GM19239 (cell line): Measurements from ENCODE around the gene ASAP2.

Experiments used
- DNase-seq: peaks from one replicate; pipeline ENCODE4 v3.0.0; 2011; ENCODE audit warnings: low spot score; ENCODE audit not compliant: insufficient read length
- FAIRE-seq: peaks from 2 replicates; lab custom pipeline; 2011; peaks lifted over from hg19 to GRCh38; lab: Jason Lieb, UNC

ASAP2 gene

DNA sequence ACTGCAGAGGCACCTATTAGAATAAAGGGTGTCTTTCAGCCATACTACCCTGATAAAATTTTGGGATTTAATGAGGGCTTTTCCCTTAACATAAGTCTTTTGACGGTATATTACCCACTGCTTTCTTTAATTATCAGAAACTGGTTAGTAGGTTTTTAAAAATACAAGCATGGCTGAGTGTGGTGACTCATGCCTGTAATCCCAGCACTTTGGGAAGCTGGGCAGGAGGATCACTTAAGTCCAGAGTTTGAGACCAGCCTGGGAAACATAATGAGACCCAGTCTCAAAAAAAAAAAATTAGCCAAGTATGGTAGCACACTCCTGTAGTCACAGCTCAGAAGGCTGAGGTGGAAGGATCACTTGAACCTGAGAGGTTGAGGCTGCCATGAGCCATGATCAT, 232.9 kb downstream of the ASAP2 start:
- FAIRE-seq (no peak), DNase-seq (no peak)

DNA sequence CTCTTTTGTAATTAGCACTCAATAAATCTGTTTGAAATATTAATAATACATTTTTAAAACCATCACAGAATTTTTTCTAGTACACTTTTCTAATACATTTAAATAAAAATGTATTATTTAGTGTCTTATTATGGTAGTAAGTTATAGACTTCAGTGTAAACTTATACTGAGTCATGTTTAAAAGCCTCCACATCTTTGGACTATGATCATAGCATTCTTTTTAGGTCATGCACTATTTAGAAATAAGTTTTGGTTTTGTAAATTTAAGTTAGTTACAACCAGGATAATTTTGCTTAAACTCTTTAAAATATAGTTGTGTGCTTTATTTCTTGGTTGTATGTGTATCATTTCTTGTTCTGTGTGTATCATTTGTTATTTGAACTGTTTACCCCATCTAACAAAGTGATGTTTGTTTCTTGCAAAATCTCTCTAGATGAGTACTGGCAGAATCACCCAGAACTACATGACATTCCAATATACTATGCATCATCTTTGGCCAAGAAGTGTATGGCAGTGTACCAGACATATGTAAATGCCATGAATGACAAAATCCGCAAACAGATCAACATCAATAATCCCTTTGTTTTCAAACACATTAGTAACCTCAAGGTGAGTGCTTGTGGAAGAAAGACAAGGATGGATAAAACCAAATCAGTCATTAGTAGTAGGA, 233.6 kb downstream of the ASAP2 start:
- no peak for DNase-seq

DNA sequence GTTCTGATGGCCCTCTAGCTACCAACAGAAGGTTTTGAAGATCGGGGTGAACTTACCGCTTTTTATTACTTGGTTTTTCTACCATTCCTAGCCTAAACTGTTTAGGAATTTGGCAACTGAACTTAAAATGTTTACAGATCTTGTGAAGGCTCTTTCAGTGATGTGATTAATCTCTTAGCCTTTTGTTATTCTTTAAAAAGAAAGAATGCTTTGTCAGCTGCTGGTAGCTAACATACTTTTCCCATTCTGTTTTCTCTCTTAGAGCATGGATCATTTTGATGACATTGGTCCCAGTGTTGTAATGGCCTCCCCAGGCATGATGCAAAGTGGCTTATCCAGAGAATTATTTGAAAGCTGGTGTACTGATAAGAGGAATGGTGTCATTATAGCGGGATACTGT, 234.9 kb downstream of the ASAP2 start:
- DNase-seq (no peak), FAIRE-seq (no peak)

More for the DNA sequence above, 233.6 kb downstream of the ASAP2 start:
- no peak for FAIRE-seq

GRCh38 chr2:9443526-9443925, 236.9 kb downstream of the ASAP2 start:
- no peak for DNase-seq
- no peak for FAIRE-seq

- DNase-seq: no peak
- peak; percentile 8 for FAIRE-seq
Observed at GRCh38 chr2:9445089-9445488, 238.5 kb downstream of the ASAP2 start.

GRCh38 chr2:9451231-9451630, 244.6 kb downstream of the ASAP2 start:
- DNase-seq: no peak
- no peak for FAIRE-seq
